Keratinocyte (primary cell): ENCODE measurements around the gene HEG1. TPM values are rescaled to one million over a fixed set of nuclear protein-coding genes. Genes with fewer than 3 reads are reported as not detected.

Experiments
- DNase-seq: peaks from one replicate; pipeline ENCODE4 v3.0.0-alpha.2; 2011; ENCODE audit warnings: low read depth, missing footprints, low spot score
- FAIRE-seq: peaks from 2 replicates; lab custom pipeline; 2011; peaks lifted over from hg19 to GRCh38; lab: Jason Lieb, UNC
- H2AFZ ChIP-seq: 2 replicates; pipeline ENCODE4 v1.6.0; 2012; ENCODE audit warnings: low read length, control low read depth, inconsistent platforms; ENCODE audit not compliant: control insufficient read depth
- H3K27ac ChIP-seq: 2 replicates; pipeline ENCODE4 v1.5.1; 2011; ENCODE audit warnings: low read length; ENCODE audit not compliant: control insufficient read depth, insufficient read depth
- H3K27me3 ChIP-seq: 3 replicates; pipeline ENCODE4 v1.6.0; 2011; ENCODE audit warnings: low read length; ENCODE audit not compliant: control insufficient read depth, insufficient read depth; ENCODE audit errors: extremely low read depth
- H3K36me3 ChIP-seq, 2 experiments: 2 replicates in 1 of 2; 3 replicates in 1 of 2; pipeline ENCODE4 v1.5.1; 2011; ENCODE audit warnings: low read length in 2 of 2, mild to moderate bottlenecking in 1 of 2; ENCODE audit not compliant: control insufficient read depth in 2 of 2, insufficient read depth in 2 of 2; ENCODE audit errors: extremely low read depth in 1 of 2
- H3K4me1 ChIP-seq: 3 replicates; pipeline ENCODE4 v1.5.1; 2011; ENCODE audit warnings: low read length; ENCODE audit not compliant: control insufficient read depth, insufficient read depth; ENCODE audit errors: extremely low read depth
- H3K4me2 ChIP-seq: 3 replicates; pipeline ENCODE4 v1.6.0; 2011; ENCODE audit warnings: low read depth, low read length; ENCODE audit not compliant: control insufficient read depth, insufficient read depth; ENCODE audit errors: extremely low read depth
- H3K4me3 ChIP-seq, 3 experiments: fragments of 200-600 bp in 1 of 3; sonication (generic) in 1 of 3; 2 replicates in 2 of 3; 3 replicates in 1 of 3; pipeline ENCODE4 v1.5.1; 2011 to 2016; ENCODE audit warnings: low read length in 3 of 3, mild to moderate bottlenecking in 3 of 3, control low read depth in 2 of 3, inconsistent platforms in 1 of 3, low read depth in 1 of 3, mixed read lengths in 1 of 3, mixed run types in 1 of 3, moderate library complexity in 1 of 3; ENCODE audit not compliant: control insufficient read depth in 2 of 3, insufficient read depth in 2 of 3; ENCODE audit errors: extremely low read depth in 1 of 3
- H3K79me2 ChIP-seq: 2 replicates; pipeline ENCODE4 v1.6.0; 2012; ENCODE audit warnings: low read length; ENCODE audit not compliant: control insufficient read depth, insufficient read depth
- H3K9ac ChIP-seq: 3 replicates; pipeline ENCODE4 v1.6.0; 2011; ENCODE audit warnings: low read length; ENCODE audit not compliant: control insufficient read depth, insufficient read depth; ENCODE audit errors: extremely low read depth
- H3K9me1 ChIP-seq: 3 replicates; pipeline ENCODE4 v1.6.0; 2011; ENCODE audit warnings: low read length; ENCODE audit not compliant: control insufficient read depth, insufficient read depth; ENCODE audit errors: extremely low read depth
- H3K9me3 ChIP-seq: 2 replicates; pipeline ENCODE4 v1.5.1; 2012; ENCODE audit warnings: low read depth, low read length; ENCODE audit not compliant: control insufficient read depth
- H4K20me1 ChIP-seq: 3 replicates; pipeline ENCODE4 v1.6.0; 2011; ENCODE audit warnings: low read length; ENCODE audit not compliant: control insufficient read depth, insufficient read depth; ENCODE audit errors: extremely low read depth
- CTCF ChIP-seq, 3 experiments: IDR thresholded peaks in 1 of 3; conservative IDR thresholded peaks in 1 of 3; optimal IDR thresholded peaks in 1 of 3; 2 replicates in 2 of 3; 3 replicates in 1 of 3; pipeline versions ENCODE3 to v1.5.1; 2011; ENCODE audit warnings: low read length in 3 of 3, mild to moderate bottlenecking in 3 of 3, moderate library complexity in 2 of 3, control low read depth in 1 of 3, inconsistent platforms in 1 of 3; ENCODE audit not compliant: insufficient read depth in 2 of 3; ENCODE audit errors: extremely low read depth in 1 of 3
- EZH2 ChIP-seq: IDR thresholded peaks from one replicate; pipeline ENCODE4 v1.6.1; 2012; ENCODE audit warnings: inconsistent platforms, mild to moderate bottlenecking, low read length, moderate library complexity
- dilution Hi-C: fragments of 300-500 bp; cut with MboI; formaldehyde crosslinking; loops from one replicate; pipeline ENCODE4 v1.7.0; 2020; ENCODE audit warnings: low sequenced_read_pairs; ENCODE audit not compliant: extremely low pct_ligation_motif_present
- polyA plus RNA-seq, 5 experiments: library from polyadenylated mRNA; depleted of rRNA in 3 of 5; stranded (reverse) in 3 of 5; stranded (forward) in 1 of 5; unstranded in 1 of 5; fragments of >200 nt; gene quantifications; 1 replicate in 1 of 5; 2 replicates in 3 of 5; 3 replicates in 1 of 5; pipeline versions ENCODE4 v1.2.1 to v1.2.3, GENCODE V29; 2011 to 2012; ENCODE audit warnings: missing spikeins in 2 of 5, low read depth in 1 of 5, low replicate concordance in 1 of 5
- small RNA-seq, 3 experiments: library from RNA; depleted of rRNA; stranded (forward); fragments of <200 nt; gene quantifications; one replicate each; pipeline ENCODE3, GENCODE V24; 2012; ENCODE audit warnings: low read depth in 3 of 3, low replicate concordance in 1 of 3; ENCODE audit not compliant: insufficient read length in 3 of 3

The HEG1 gene
- polyA plus RNA-seq, 1 donor (not counting 4 experiments of a cell fraction or from before 2014, with no cell fraction given) = 12.7 TPM

GRCh38 chr3:124916837-124917409, 138.9 kb downstream of the HEG1 start:
- H3K4me2 ChIP-seq = no peak overlapping the region
- H3K36me3 ChIP-seq = no peaks in the 10 kb centered on the region
- no peaks in the 10 kb centered on the region for H3K9me3 ChIP-seq
- FAIRE-seq = no peak
- H3K4me1 ChIP-seq = no peaks in the 10 kb centered on the region
- no peak overlapping the region for H3K9ac ChIP-seq
- peaks cover 7% of the 10 kb centered on the region for H3K27me3 ChIP-seq
- no peaks in the 10 kb centered on the region for H3K79me2 ChIP-seq
- H3K9me1 ChIP-seq = no peaks in the 10 kb centered on the region
- no peak overlapping the region for H3K4me3 ChIP-seq
- TF ChIP-seq CTCF (optimal IDR thresholded peaks at IDR 0.05 in 1 of 3, IDR thresholded peaks at IDR 0.05 in 1 of 3, conservative IDR thresholded peaks at IDR 0.05 in 1 of 3; ENCODE audit: extremely low read depth in 1 of 3, insufficient read depth in 2 of 3, low read length in 3 of 3) (no peak), EZH2 (no peak)
- DNase-seq = no peak
- H2AFZ ChIP-seq = no peak overlapping the region
- dilution Hi-C loops = no loop called here
- H4K20me1 ChIP-seq = no peaks in the 10 kb centered on the region
- H3K27ac ChIP-seq = no peak overlapping the region

Small RNAs within 50 kb of the gene (small RNA-seq; reads per million reads assigned to genes)
- 0 reads per million in 3 experiments for gene RNA5SP137

Other genes starting within 250 kb of the HEG1 start
- gene ITGB5, start 168.6 kb downstream of the HEG1 start, polyA plus RNA-seq = 136 to 145 TPM (median 136 TPM) in 3 replicates
- gene MUC13, start 121.2 kb downstream of the HEG1 start, polyA plus RNA-seq = not detected in 3 replicates
- 6.9 to 10.1 TPM (median 9.2 TPM) in 3 replicates for gene SLC12A8, start 156.8 kb upstream of the HEG1 start, polyA plus RNA-seq